RWPE2 (cell line): Measurements from ENCODE around the gene IMP4.

ENCODE experiments used
- ATAC-seq: fragments of 200-7000 bp; cut with Tn5 transposase; 3 replicates; pipeline ENCODE4 v1.9.1; 2021; ENCODE audit warnings: low read depth
- DNase-seq: peaks from one replicate; pipeline ENCODE4 v3.0.0-alpha.2; 2020; ENCODE audit warnings: low spot score
- H3K27ac ChIP-seq: fragments of 450-650 bp; 2 replicates; pipeline ENCODE4 v1.5.1; 2017; ENCODE audit warnings: mild to moderate bottlenecking; ENCODE audit not compliant: poor library complexity, severe bottlenecking
- H3K27me3 ChIP-seq: fragments of 250-450 bp; sonication (Bioruptor Pico); 2 replicates; pipeline ENCODE4 v1.5.1; 2021; ENCODE audit warnings: mild to moderate bottlenecking, moderate library complexity; ENCODE audit not compliant: insufficient read depth, poor library complexity, severe bottlenecking
- H3K36me3 ChIP-seq: fragments of 250-450 bp; sonication (Bioruptor Pico); 2 replicates; pipeline ENCODE4 v1.5.1; 2020; ENCODE audit warnings: low read depth, mild to moderate bottlenecking, moderate library complexity
- H3K4me1 ChIP-seq: fragments of 250-450 bp; sonication (Bioruptor Pico); 2 replicates; pipeline ENCODE4 v1.5.1; 2021; ENCODE audit warnings: mild to moderate bottlenecking, moderate library complexity; ENCODE audit not compliant: insufficient read depth, poor library complexity, severe bottlenecking
- H3K4me3 ChIP-seq: fragments of 250-450 bp; sonication (Bioruptor Pico); 2 replicates; pipeline ENCODE4 v1.5.1; 2021; ENCODE audit warnings: mild to moderate bottlenecking, moderate library complexity; ENCODE audit not compliant: severe bottlenecking
- H3K9me3 ChIP-seq: fragments of 250-450 bp; sonication (Bioruptor Pico); 2 replicates; pipeline ENCODE4 v1.5.1; 2021; ENCODE audit warnings: mild to moderate bottlenecking, moderate library complexity; ENCODE audit not compliant: severe bottlenecking
- CTCF ChIP-seq: fragments of 450-650 bp; IDR thresholded peaks from one replicate; pipeline ENCODE4 v1.5.1; 2017; ENCODE audit warnings: mild to moderate bottlenecking, moderate library complexity; ENCODE audit not compliant: poor library complexity, severe bottlenecking

IMP4 gene, protein sequence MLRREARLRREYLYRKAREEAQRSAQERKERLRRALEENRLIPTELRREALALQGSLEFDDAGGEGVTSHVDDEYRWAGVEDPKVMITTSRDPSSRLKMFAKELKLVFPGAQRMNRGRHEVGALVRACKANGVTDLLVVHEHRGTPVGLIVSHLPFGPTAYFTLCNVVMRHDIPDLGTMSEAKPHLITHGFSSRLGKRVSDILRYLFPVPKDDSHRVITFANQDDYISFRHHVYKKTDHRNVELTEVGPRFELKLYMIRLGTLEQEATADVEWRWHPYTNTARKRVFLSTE

DNA sequence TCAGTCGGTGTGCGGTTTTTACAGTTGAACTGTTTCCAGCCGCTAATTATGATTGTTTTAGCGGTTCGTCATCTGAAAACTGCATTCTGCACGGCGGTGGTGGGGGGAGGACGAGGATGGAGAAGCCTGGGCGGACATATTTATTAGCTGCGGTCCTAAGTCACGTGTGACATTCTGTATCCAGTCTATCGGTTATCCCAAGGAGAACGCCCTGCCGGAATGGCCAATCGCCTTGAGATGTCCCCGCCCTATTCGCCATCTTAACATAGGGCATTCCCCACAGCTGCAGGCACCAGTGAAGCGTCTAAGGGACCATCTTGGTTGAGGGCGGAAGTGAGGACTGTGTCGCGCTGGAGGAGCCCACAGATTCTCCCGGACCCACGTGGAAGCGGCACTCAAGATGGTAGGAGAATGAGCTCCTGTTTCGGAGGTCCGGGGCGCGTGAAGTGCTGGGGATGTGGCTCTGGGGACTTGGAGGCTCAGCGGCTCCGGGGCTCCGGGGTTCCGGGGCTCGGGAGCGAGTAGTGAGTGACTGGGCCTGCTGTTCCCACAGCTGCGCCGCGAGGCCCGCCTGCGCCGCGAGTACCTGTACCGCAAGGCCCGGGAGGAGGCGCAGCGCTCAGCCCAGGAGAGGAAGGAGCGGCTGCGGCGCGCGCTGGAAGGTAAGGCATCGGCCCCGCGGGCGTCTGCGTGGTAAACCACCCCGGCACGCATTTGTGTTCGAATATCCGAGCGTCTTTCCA lies at the start of gene IMP4:
TSS of gene IMP4 (plus strand) at position 365 of the 743 bp plus-strand sequence. CDS start at position 401, 36 bp downstream.
- Histone ChIP-seq H3K27me3 (no peaks in the 10 kb centered on the region), H3K27ac (peak within 1 kb of the TSS; percentile 60), H3K4me3 (peak within 1 kb of the TSS; percentile 82), H3K4me1 (peaks cover 3% of the 10 kb centered on the region), H3K9me3 (no peaks in the 10 kb centered on the region), H3K36me3 (peaks cover 38% of the 10 kb centered on the region)
- peak; percentile 39 for TF ChIP-seq CTCF
- ATAC-seq (peak; percentile 91), DNase-seq (peak; percentile 97)

GRCh38 chr2:130300258-130300969 lies 42.3 kb upstream of the IMP4 start:
- no peak for TF ChIP-seq CTCF
- no peak for ATAC-seq
- Histone ChIP-seq H3K36me3 (no peaks in the 10 kb centered on the region), H3K27ac (no peak overlapping the region), H3K9me3 (no peaks in the 10 kb centered on the region), H3K4me3 (no peak overlapping the region), H3K4me1 (no peaks in the 10 kb centered on the region), H3K27me3 (peaks cover 30% of the 10 kb centered on the region)
- no peak for DNase-seq

DNA sequence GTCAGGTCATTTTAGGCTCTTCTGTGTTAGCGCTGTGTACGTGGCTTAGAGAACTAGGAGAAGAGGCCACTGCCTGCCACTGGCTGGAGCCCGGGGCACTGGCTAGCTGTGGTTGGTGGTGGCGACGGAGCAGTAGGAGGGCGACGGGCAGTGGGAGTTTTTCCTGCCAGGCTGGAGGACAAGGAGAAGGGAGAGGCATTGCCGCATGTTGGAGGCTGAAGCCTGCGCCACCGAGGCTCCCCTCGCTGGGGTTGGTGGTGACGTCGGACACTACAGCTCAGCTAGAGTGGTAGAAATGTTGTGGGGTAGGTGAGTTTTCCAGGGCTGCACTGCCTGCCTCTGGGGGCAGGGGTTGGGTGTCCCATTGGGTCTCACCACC lies 41.7 kb upstream of the IMP4 start:
- peaks cover 30% of the 10 kb centered on the region for H3K27me3 ChIP-seq
- no peak overlapping the region for H3K27ac ChIP-seq
- ATAC-seq (no peak), DNase-seq (no peak)
- H3K4me1 ChIP-seq = no peaks in the 10 kb centered on the region
- TF ChIP-seq CTCF = no peak
- no peak overlapping the region for H3K4me3 ChIP-seq
- H3K36me3 ChIP-seq = no peaks in the 10 kb centered on the region
- H3K9me3 ChIP-seq = no peaks in the 10 kb centered on the region

GRCh38 chr2:130302164-130302886 lies 40.4 kb upstream of the IMP4 start:
- Histone ChIP-seq H3K4me1 (no peaks in the 10 kb centered on the region), H3K9me3 (no peaks in the 10 kb centered on the region), H3K4me3 (no peak overlapping the region), H3K36me3 (no peaks in the 10 kb centered on the region), H3K27me3 (peaks cover 21% of the 10 kb centered on the region), H3K27ac (no peak overlapping the region)
- TF ChIP-seq CTCF = no peak
- peak; percentile 27; the same call in 2 of the 3 replicates for ATAC-seq
- no peak for DNase-seq
